ENCODE results near the gene ZNF836. TPM values are rescaled to one million over a fixed set of nuclear protein-coding genes. Genes with fewer than 3 reads are reported as not detected.
"Not testable (repeated sequence)": the region's sequence is repeated elsewhere in the genome, so short reads cannot be mapped to it uniquely, and the experiment has no call there.

The ZNF836 gene
- polyA plus RNA-seq, 1 experiment: 3.7 TPM

- no peak overlapping the region for H3K27ac ChIP-seq (ENCODE audit: low read depth, low read length)
- TF ChIP-seq CTCF (IDR thresholded peaks at IDR 0.05; ENCODE audit: low read depth, low read length): no peak
- no peak overlapping the region for H3K4me3 ChIP-seq (ENCODE audit: low read depth, low read length)
- no peak for DNase-seq (ENCODE audit: low read depth, low spot score)
- no peaks in the 10 kb centered on the region for H3K27me3 ChIP-seq (ENCODE audit: control insufficient read depth, insufficient read depth, low read length)
- CTCF ChIA-PET: no interaction called here
- no peaks in the 10 kb centered on the region for H3K9me3 ChIP-seq (ENCODE audit: control insufficient read depth, insufficient read depth, low read length)
- POLR2A ChIA-PET: interaction anchor here (0.6 kb wide), 1 partner anchor 27 kb away, joined by 3 read pairs; no protein-coding TSS in a partner anchor
Observed at GRCh38 chr19:52206481-52206880, 35.1 kb upstream of the ZNF836 start.

- H3K27ac ChIP-seq (ENCODE audit: low read depth, low read length); CTCF ChIA-PET; DNase-seq (ENCODE audit: low read depth, low spot score); H3K9me3 ChIP-seq (ENCODE audit: control insufficient read depth, insufficient read depth, low read length); H3K27me3 ChIP-seq (ENCODE audit: control insufficient read depth, insufficient read depth, low read length); H3K4me3 ChIP-seq (ENCODE audit: low read depth, low read length): not testable (repeated sequence)
- POLR2A ChIA-PET: interaction anchor here (1.1 kb wide), 1 partner anchor 11 kb away, joined by 11 read pairs; the partner anchor contains the start of gene PPP2R1A
Observed at GRCh38 chr19:52200755-52201391, 29.5 kb upstream of the ZNF836 start.

- POLR2A ChIA-PET: interaction anchor here (1.1 kb wide), 1 partner anchor 11 kb away, joined by 11 read pairs; the partner anchor contains the start of gene PPP2R1A
- CTCF ChIA-PET: interaction anchor here (1.5 kb wide), 1 partner anchor 37 kb away, joined by 6 read pairs; no protein-coding TSS in a partner anchor
- H3K4me3 ChIP-seq (ENCODE audit: low read depth, low read length): no peak overlapping the region
Observed at GRCh38 chr19:52200044-52200443, 28.6 kb upstream of the ZNF836 start.

GRCh38 chr19:52198678-52199077, 27.3 kb upstream of the ZNF836 start:
- no peaks in the 10 kb centered on the region for H3K27me3 ChIP-seq (ENCODE audit: control insufficient read depth, insufficient read depth, low read length)
- no peak for DNase-seq (ENCODE audit: low read depth, low spot score)
- CTCF ChIA-PET: no interaction called here

More at GRCh38 chr19:52200044-52200443, 28.6 kb upstream of the ZNF836 start:
- Histone ChIP-seq H3K27ac (ENCODE audit: low read depth, low read length) (peak overlapping the region; percentile 77), H3K27me3 (ENCODE audit: control insufficient read depth, insufficient read depth, low read length) (no peaks in the 10 kb centered on the region), H3K9me3 (ENCODE audit: control insufficient read depth, insufficient read depth, low read length) (no peaks in the 10 kb centered on the region)
- peak; percentile 21 for DNase-seq (ENCODE audit: low read depth, low spot score)
- no peak for TF ChIP-seq CTCF (IDR thresholded peaks at IDR 0.05; ENCODE audit: low read depth, low read length)

GRCh38 chr19:52197964-52198363, 26.5 kb upstream of the ZNF836 start:
- no peak for TF ChIP-seq CTCF (IDR thresholded peaks at IDR 0.05; ENCODE audit: low read depth, low read length)
- H3K27me3 ChIP-seq (ENCODE audit: control insufficient read depth, insufficient read depth, low read length): no peaks in the 10 kb centered on the region
- CTCF ChIA-PET: no interaction called here
- no peak for DNase-seq (ENCODE audit: low read depth, low spot score)
- POLR2A ChIA-PET: no interaction called here
- H3K4me3 ChIP-seq (ENCODE audit: low read depth, low read length): no peak overlapping the region
- no peak overlapping the region for H3K27ac ChIP-seq (ENCODE audit: low read depth, low read length)
- no peaks in the 10 kb centered on the region; the same call in 1 of the 2 replicates for H3K9me3 ChIP-seq (ENCODE audit: control insufficient read depth, insufficient read depth, low read length)

More at GRCh38 chr19:52198678-52199077, 27.3 kb upstream of the ZNF836 start:
- Histone ChIP-seq H3K4me3 (ENCODE audit: low read depth, low read length) (no peak overlapping the region), H3K27ac (ENCODE audit: low read depth, low read length) (no peak overlapping the region), H3K9me3 (ENCODE audit: control insufficient read depth, insufficient read depth, low read length) (no peaks in the 10 kb centered on the region; the same call in 1 of the 2 replicates)
- no peak for TF ChIP-seq CTCF (IDR thresholded peaks at IDR 0.05; ENCODE audit: low read depth, low read length)
- POLR2A ChIA-PET: interaction anchor here (1.0 kb wide), 1 partner anchor 9 kb away, joined by 4 read pairs; the partner anchor contains the start of gene PPP2R1A

Measured in AG04450 (cell line).